ENCODE results near the gene CNKSR2. TPM values are rescaled to one million over a fixed set of nuclear protein-coding genes. Genes with fewer than 3 reads are reported as not detected.

CNKSR2 gene
- total RNA-seq, 1 experiment from 2014 or later: 11.3 TPM

GRCh38 chrX:21400408-21401121 lies 26.3 kb downstream of the CNKSR2 start:
- Mint-ChIP-seq H3K27me3 (ENCODE audit: low read depth) (no peaks in the 10 kb centered on the region), H3K36me3 (no peaks in the 10 kb centered on the region), H3K9me3 (no peaks in the 10 kb centered on the region), H3K4me3 (no peak overlapping the region), H3K4me1 (peaks cover 9% of the 10 kb centered on the region), H3K27ac (no peak overlapping the region)
- ChIA-PET CTCF (no interaction called here), POLR2A (no interaction called here)
- DNase-seq (ENCODE audit: low spot score) (no peak), ATAC-seq (no peak)
- TF ChIP-seq JAZF1 (CRISPR knock-in tag; IDR thresholded peaks at IDR 0.05): no peak
- no peak for TF ChIP-seq PRDM15 (CRISPR knock-in tag; IDR thresholded peaks at IDR 0.05)
- TF ChIP-seq PREB (CRISPR knock-in tag; IDR thresholded peaks at IDR 0.05; ENCODE audit: borderline replicate concordance): no peak
- TF ChIP-seq, protein P1, sequence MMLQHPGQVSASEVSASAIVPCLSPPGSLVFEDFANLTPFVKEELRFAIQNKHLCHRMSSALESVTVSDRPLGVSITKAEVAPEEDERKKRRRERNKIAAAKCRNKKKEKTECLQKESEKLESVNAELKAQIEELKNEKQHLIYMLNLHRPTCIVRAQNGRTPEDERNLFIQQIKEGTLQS (CRISPR knock-in tag; conservative IDR thresholded peaks at IDR 0.05): no peak
- TF ChIP-seq NR2C2 (CRISPR knock-in tag; IDR thresholded peaks at IDR 0.05): no peak
- TF ChIP-seq NFE2L1 (CRISPR knock-in tag; IDR thresholded peaks at IDR 0.05): no peak
- no peak for TF ChIP-seq ZNF219 (CRISPR knock-in tag; IDR thresholded peaks at IDR 0.05; ENCODE audit: borderline replicate concordance)
- TF ChIP-seq OVOL2 (CRISPR knock-in tag; IDR thresholded peaks at IDR 0.05; ENCODE audit: borderline replicate concordance): no peak
- no peak for TF ChIP-seq RELA (CRISPR knock-in tag; IDR thresholded peaks at IDR 0.05; ENCODE audit: borderline replicate concordance)
- no peak for TF ChIP-seq PRRX2 (CRISPR knock-in tag; IDR thresholded peaks at IDR 0.05)
- TF ChIP-seq GABPB1 (CRISPR knock-in tag; IDR thresholded peaks at IDR 0.05): no peak
- TF ChIP-seq ATF2 (CRISPR knock-in tag; IDR thresholded peaks at IDR 0.05; ENCODE audit: borderline replicate concordance, low read depth): no peak
- TF ChIP-seq, protein P2, sequence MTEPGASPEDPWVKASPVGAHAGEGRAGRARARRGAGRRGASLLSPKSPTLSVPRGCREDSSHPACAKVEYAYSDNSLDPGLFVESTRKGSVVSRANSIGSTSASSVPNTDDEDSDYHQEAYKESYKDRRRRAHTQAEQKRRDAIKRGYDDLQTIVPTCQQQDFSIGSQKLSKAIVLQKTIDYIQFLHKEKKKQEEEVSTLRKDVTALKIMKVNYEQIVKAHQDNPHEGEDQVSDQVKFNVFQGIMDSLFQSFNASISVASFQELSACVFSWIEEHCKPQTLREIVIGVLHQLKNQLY (CRISPR knock-in tag; IDR thresholded peaks at IDR 0.05): no peak
- no peak for TF ChIP-seq ZNF416 (CRISPR knock-in tag; IDR thresholded peaks at IDR 0.05)
- no peak for TF ChIP-seq FOXK1 (CRISPR knock-in tag; IDR thresholded peaks at IDR 0.05)
- no peak for TF ChIP-seq ETV6 (CRISPR knock-in tag; IDR thresholded peaks at IDR 0.05)
- no peak for TF ChIP-seq GTF2I (CRISPR knock-in tag; conservative IDR thresholded peaks at IDR 0.05)
- no peak for TF ChIP-seq ZNF281 (CRISPR knock-in tag; IDR thresholded peaks at IDR 0.05)
- TF ChIP-seq, protein P3, sequence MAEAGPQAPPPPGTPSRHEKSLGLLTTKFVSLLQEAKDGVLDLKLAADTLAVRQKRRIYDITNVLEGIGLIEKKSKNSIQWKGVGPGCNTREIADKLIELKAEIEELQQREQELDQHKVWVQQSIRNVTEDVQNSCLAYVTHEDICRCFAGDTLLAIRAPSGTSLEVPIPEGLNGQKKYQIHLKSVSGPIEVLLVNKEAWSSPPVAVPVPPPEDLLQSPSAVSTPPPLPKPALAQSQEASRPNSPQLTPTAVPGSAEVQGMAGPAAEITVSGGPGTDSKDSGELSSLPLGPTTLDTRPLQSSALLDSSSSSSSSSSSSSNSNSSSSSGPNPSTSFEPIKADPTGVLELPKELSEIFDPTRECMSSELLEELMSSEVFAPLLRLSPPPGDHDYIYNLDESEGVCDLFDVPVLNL (CRISPR knock-in tag; IDR thresholded peaks at IDR 0.05; ENCODE audit: borderline replicate concordance, low read depth): no peak

Measured in WTC11 (cell line).